ENCODE measurements around the gene MGLL. TPM values are rescaled to one million over a fixed set of nuclear protein-coding genes. Genes with fewer than 3 reads are reported as not detected.

The MGLL gene
- total and polyA plus RNA-seq, 4 donors = 67.0 to 182 (median 78.2) TPM

DNA sequence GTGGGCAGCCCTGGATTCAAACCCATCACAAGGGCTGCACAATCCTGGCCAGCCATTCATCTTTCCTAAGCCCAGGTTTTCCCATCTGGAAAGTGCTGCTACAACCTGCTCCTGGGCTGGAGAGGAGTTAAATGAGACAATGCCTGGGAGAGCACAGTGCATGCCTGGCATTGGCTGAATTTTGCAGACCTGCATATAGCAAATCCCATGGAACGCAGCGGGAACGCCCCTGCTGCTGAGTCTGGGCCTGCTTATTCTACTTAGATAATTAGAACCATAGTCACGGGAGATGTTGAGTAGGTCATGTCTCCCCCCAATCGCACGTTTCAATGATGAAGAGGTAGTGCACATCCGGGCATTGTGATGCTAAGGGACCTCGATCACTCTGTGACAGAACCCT, 102.9 kb downstream of the MGLL start:
- Histone ChIP-seq H3K4me3 (no peak overlapping the region), H3K4me1 (ENCODE audit: control insufficient read depth in 5 of 5, insufficient read depth in 5 of 5, low read length in 5 of 5) (peaks cover 9 to 57% (median 20%) of the 10 kb centered on the region in 5 donors), H3K9me3 (ENCODE audit: control insufficient read depth in 4 of 4, insufficient read depth in 3 of 4, low read length in 3 of 4) (no peaks in the 10 kb centered on the region), H3K27me3 (ENCODE audit: control insufficient read depth in 3 of 3, insufficient read depth in 3 of 3, low read length in 2 of 3) (no peaks in the 10 kb centered on the region), H3K9ac (ENCODE audit: insufficient read depth in 1 of 2, low read length in 2 of 2) (no peak overlapping the region), H3K27ac (ENCODE audit: low read depth in 1 of 2, low read length in 1 of 2) (no peak overlapping the region), H3K36me3 (ENCODE audit: control insufficient read depth in 4 of 4, insufficient read depth in 4 of 4, low read length in 4 of 4) (peaks cover 0 to 3% (median 0%) of the 10 kb centered on the region in 4 donors)
- no peak for DNase-seq
- no peak for ATAC-seq (ENCODE audit: insufficient read depth, low FRiP score)
- 96% methylated on average over 8 of the region's 8 CpGs for WGBS, 2 donors
- no peak for TF ChIP-seq CTCF (IDR thresholded peaks at IDR 0.05; ENCODE audit: control extremely low read depth, extremely low read depth)

- H3K9me3 ChIP-seq (ENCODE audit: control insufficient read depth in 4 of 4, insufficient read depth in 3 of 4, low read length in 3 of 4) = no peaks in the 10 kb centered on the region
- TF ChIP-seq CTCF (IDR thresholded peaks at IDR 0.05; ENCODE audit: control extremely low read depth, extremely low read depth) = no peak
- no peak overlapping the region for H3K27ac ChIP-seq (ENCODE audit: low read depth in 1 of 2, low read length in 1 of 2)
- DNase-seq (no peak), ATAC-seq (ENCODE audit: insufficient read depth, low FRiP score) (no peak)
- H3K4me1 ChIP-seq (ENCODE audit: control insufficient read depth in 5 of 5, insufficient read depth in 5 of 5, low read length in 5 of 5) = peaks cover 9 to 62% (median 20%) of the 10 kb centered on the region in 5 donors
- H3K9ac ChIP-seq (ENCODE audit: insufficient read depth in 1 of 2, low read length in 2 of 2) = no peak overlapping the region
- H3K4me3 ChIP-seq = no peak overlapping the region
- 78 to 82% methylated on average over 3 of the region's 3 CpGs for WGBS, 2 donors
- no peaks in the 10 kb centered on the region for H3K27me3 ChIP-seq (ENCODE audit: control insufficient read depth in 3 of 3, insufficient read depth in 3 of 3, low read length in 2 of 3)
- H3K36me3 ChIP-seq (ENCODE audit: control insufficient read depth in 4 of 4, insufficient read depth in 4 of 4, low read length in 4 of 4) = peaks cover 0 to 3% (median 0%) of the 10 kb centered on the region in 4 donors
Observed at GRCh38 chr3:127718916-127719290, 103.4 kb downstream of the MGLL start.

DNA sequence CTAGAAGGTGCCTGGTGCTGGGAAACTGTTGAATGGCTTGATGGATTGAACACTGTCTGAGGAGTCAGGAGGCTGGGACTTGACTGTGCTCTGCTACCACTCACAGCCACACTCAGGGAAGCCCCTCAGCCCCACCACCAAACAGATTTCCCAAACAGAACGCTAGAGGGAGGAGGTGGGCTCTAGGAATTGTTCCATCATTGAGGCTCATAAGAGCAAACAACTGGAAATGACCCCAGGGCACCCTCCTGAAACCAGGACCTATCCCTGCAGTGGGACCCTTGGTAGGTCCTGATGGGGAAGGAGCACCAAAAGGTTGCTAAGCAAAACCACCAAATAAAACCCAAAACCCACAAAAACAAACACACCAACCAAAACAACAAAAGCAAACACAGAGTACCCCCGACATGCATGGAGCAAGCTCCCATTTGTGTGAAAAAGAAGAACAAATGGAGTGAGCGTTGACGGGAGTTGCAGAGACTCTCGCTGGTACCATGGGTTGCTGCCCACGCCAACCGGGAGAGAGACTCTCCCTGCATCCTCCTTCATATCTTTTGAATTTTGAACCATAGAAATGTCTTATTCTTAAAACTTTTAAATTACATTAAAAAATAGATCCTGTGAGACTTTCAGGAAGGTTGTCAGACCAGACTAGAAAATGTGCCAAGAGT, 103.9 kb downstream of the MGLL start:
- Histone ChIP-seq H3K36me3 (ENCODE audit: control insufficient read depth in 4 of 4, insufficient read depth in 4 of 4, low read length in 4 of 4) (peaks cover 0 to 3% (median 0%) of the 10 kb centered on the region in 4 donors), H3K4me1 (ENCODE audit: control insufficient read depth in 5 of 5, insufficient read depth in 5 of 5, low read length in 5 of 5) (peaks cover 9 to 64% (median 18%) of the 10 kb centered on the region in 5 donors), H3K27ac (ENCODE audit: low read depth in 1 of 2, low read length in 1 of 2) (peak overlapping the region in 1 of 2 donors; percentile 2), H3K9ac (ENCODE audit: insufficient read depth in 1 of 2, low read length in 2 of 2) (no peak overlapping the region), H3K9me3 (ENCODE audit: control insufficient read depth in 4 of 4, insufficient read depth in 3 of 4, low read length in 3 of 4) (no peaks in the 10 kb centered on the region), H3K4me3 (no peak overlapping the region), H3K27me3 (ENCODE audit: control insufficient read depth in 3 of 3, insufficient read depth in 3 of 3, low read length in 2 of 3) (no peaks in the 10 kb centered on the region)
- 89 to 92% methylated on average over 7 of the region's 7 CpGs for WGBS, 2 donors
- TF ChIP-seq CTCF (IDR thresholded peaks at IDR 0.05; ENCODE audit: control extremely low read depth, extremely low read depth) = no peak
- ATAC-seq (ENCODE audit: insufficient read depth, low FRiP score) (no peak), DNase-seq (peak in 1 of 3 donors; percentile 28)

Measured in lung (tissue), 12 donors.